HS-27A (cell line): ENCODE results near the gene ADCY5.

Experiments used
- DNase-seq: peaks from one replicate; pipeline ENCODE4 v3.0.0-alpha.2; 2012; ENCODE audit warnings: low read depth, missing footprints

ADCY5 gene

DNA sequence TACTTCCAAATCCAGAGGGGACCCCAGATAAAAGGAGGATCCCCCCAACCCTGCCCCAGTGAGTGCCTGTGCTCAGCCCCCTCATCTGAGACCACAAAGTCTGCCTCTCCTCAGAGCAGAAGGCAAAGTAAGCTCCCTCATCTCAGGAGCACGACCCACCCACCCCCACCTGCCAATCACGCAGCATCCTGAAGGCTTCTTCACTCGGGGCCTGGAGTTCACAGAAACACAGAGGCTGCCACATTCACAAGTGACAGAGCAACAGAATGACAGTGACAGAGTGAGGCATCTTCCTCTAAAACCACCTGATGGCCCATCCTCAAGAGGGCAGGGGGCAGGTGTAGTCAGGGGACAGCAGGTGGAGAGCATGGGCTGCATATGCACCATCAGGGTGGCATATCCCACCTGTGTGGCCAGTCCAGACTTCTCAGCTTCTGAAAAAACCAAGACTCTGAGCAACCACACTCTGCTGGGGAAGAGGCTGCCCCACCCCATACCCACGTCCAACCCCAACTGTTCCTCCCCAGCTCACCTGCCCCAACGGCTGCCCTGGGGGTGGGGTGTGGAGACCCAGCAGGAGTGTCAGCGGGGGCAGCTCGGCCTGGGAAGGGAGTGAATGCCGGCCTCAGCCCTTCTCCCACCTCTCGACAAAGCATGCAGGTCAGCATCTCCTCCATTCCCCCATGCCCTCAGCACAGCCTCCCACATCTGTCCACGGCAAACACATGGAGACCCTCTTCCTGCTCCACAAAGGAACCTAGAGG is 19.3 kb downstream of the ADCY5 start:
- DNase-seq: no peak

DNA sequence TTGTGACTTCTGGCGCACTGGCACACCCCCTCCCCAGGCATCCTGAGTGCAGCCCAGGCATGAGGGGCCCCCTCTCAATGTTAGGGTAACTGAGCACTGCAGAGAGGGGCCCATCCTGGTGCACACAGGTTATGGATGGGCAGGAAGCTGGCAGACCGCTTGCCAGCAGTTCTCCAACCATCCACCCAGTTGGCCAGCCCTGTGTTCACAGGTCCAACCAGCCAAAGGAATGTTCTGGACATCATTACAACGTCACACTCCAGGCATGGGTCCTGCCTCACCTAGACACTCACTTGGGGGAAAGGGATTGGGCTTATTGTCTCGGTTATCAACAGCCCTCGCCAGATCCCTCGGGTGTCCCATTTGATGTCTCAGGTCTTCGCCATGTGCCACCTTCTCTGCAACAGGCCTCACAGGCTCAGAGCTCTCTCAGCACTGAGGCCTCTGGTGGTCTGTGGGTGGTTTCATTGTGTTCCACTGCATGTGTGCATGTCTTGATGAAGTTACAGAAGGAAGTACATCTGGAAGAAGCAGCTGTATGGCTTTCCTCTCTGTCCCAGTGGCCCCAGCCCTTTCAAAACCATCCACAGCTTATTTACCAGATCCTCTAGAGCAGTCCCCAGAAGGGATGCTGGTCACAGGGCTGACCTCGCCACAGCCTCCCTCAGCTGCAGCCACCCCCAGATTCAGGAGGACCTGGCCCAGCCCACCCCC is 23.7 kb downstream of the ADCY5 start:
- DNase-seq: no peak

DNA sequence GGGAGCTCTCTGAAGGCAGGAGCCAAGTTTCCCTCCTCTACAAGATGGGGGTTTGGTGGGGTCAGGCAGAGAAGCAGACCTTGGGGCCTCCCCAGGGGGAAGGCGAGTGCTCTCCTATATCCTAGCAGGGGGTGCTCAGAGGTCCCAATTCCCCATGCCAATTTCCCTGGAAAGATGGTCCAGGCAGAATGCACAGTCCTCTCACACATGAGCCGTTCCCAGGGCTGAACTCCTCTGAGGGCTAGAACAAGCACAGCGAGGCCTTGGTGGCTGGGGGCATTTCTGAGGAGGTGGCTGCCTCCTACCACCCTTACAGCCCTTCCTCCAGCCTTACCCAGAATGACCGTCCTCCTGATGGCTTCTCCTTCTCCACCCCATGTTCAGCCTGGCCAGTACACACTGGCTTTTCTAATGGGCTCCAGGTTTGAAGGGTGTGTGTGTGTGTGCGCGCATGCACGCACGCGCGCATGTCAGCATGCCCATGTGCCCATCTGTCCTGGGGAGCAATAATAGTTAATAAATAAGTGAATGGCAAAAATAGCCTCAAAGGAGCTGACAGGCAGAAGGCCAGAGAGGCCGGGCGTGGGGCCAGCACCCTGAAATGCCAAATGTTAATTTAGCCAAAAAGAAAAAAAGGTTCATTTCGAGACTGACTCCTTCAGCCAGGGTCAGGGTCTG is 24.4 kb downstream of the ADCY5 start:
- DNase-seq: no peak

DNA sequence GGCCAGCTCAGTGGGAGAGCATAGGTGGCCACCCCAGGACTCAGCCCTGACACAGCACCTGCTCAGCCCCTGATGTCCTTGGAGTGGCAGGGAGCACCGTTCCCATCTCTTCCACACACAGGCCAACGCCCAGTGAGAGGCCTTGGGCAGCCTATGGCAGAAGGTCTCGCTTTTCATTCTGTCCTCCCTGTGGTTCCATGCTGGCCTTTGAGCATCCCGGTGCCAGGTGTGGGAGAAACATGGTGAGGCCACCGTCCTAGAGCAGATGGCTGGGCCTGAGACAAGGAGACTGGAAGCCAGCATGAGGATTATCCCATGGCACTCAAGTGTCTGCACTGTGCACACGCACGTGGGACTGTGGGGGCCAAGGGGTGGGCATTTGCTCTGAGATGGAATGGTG is 25.1 kb downstream of the ADCY5 start:
- DNase-seq: no peak

DNA sequence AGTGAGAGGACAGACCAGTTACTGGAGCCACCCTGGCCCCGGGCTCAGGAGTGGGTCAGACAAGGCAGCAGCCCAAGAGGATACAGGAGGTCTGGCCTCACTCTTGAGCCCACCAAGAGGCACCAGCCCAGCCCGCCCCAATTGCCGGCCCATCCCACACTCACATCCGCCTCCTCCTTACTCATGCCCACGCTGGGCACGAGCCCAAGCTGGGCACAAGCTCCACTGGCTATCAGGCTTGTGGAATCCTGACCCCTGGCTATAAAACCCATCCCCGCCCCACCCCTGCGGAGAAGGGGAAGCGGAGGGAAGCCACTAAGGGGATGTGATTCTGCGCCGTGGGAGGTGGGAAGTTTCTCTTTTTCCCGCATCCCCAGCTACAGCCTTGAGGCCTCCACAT is 25.9 kb downstream of the ADCY5 start:
- DNase-seq: no peak

DNA sequence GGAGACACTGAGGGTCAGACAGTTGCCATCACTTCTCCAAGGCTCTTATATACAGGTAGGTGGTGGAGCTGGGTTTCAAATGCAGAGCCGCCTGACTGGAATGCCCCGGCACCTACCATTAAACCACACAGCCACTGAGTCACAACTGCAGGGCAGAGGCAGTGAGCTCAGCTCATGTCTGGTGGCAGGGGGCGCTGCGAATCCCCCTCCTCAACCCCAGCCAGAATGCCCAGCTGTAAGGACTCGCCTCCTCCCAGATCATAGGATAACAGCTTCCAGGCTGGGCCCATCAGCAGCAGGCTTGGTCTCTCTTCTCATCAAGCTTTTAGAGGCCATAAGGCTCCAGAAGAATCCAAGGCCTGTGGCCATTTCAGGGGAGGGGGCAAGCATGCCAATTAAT is 26.4 kb downstream of the ADCY5 start:
- DNase-seq: no peak

DNA sequence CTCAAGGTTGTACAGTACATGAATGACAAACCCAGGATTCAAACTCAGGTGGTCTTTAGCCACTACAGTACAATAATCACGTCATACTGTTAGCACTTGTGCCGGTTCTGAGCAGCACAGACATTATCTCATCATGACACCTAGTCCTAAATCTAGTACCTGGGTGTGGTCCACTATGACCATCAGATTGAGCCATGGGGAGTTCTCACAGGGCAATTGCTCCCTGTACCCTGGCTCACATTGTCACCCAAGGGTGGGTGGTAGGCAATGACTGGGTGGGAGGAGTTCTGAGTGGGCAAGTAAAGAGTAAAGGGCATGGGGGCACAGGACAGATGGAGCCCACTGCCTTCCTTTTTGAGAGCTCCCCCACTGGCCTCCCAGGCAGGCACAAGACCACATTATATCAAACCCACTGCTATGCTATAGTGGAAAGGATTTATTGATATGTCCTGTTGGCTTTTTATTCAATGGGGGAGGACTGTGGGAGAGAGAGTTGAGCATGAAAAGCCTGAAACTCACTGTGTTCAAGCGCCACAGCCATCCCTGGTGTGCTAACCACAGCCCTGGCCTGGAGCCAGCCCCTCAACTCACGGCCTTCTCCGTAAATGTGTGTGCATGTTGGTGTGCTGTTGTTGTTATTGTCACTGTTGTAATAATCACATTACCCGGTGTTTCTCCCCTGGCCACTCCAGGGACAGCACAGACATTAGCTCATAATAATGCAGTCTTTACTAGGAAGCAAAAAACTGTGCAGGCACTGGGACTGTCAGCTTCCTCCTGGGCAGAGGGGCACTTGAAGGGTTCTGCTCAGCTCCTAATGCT is 27.3 kb downstream of the ADCY5 start:
- DNase-seq: no peak

DNA sequence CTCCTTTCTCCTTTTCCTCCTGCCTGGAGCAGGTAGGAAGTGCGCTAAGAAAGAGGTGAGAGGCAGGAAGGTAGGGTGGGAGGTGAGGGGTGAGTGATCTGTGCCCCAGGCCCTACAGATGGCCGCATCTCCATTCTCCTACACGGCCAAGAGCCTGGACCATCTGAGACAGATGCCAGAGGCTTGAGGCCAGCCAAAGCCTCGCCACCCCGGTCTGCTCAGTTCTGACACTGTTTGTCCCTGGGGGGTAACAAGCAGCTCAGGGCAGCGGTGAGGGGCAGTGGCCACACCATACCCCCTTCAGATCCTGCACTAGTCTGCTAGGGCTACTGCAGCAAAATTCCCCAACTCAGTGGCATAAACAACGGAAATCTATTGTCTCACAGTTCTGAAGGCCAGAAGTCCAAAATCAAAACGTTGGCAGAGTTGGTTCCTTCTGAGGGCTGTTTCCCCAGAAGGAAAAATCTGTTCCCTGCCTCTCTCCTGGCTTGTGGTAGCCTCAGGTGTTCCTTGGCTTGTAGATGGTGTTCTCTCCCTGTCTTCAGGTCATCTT is 28.4 kb downstream of the ADCY5 start:
- no peak for DNase-seq

DNA sequence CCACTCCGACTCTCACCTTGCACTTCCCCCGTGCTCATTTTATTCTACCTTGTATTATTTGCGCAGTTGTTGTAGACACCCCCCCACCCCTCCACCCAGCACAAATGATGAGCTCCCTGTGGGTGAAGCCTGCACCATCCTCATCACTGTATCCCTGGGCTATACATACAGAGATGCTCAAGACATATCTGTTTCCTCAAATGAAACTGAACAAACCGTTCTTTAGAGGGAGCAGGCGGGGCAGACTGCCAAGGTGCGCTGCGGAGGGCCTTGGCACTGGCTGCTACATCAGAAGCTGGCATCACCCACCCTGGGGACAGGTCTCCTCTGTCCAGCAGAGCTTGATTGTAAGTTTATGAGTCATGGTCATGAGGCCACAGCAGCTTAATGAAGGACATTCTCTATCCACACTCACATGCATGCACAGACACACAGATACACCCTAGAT is 29.0 kb downstream of the ADCY5 start:
- DNase-seq: no peak

DNA sequence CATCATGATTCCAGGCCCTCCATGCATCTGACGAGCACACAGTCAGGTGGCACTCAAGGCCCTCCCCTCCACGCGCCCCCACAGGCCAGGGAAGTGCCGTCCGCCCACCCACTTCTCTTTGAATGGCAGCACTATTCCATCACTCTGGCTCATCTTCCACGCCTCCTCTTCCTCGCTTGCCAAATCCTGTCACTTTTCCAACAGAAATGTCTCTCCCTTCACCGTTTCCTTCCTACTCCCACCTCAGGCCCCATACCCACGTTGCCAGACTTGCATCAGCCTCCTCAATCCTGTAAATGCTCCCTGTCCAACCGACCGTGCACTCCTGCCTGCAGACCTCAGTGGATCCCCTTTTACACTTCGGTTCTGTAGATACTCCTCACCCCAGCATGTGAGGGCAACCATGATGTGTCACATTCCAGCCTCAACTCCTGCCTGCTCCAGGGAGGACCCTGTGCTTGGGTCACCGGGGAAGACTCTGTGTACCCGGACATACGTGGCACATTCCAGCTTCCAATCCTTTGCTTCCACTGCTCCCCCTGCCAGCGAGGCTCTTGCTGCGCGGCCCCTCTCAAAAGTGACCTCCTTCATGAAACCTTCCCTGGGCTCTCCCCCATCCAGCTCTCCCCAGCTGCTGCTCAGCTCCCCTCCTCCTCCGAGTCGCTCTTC is 29.6 kb downstream of the ADCY5 start:
- no peak for DNase-seq

DNA sequence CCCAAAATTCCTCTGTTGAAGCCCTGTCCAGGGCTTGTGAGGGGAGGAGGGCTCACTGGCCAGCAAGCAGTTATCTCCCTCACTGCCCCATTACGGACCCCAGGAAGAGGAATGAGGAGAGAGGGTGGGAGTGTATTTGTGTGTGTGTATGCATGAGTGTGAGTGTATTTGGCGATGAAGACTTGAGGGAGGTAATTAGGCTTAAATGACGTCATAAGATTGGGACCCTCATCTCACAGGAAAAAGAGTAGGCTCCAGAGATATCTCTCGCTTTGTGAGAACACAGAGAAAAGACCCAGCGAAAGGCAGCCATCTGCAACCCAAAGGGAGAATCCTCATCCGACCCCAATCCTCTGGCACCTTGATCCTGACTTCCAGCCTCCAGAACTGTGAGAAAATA is 32.2 kb downstream of the ADCY5 start:
- DNase-seq: no peak

DNA sequence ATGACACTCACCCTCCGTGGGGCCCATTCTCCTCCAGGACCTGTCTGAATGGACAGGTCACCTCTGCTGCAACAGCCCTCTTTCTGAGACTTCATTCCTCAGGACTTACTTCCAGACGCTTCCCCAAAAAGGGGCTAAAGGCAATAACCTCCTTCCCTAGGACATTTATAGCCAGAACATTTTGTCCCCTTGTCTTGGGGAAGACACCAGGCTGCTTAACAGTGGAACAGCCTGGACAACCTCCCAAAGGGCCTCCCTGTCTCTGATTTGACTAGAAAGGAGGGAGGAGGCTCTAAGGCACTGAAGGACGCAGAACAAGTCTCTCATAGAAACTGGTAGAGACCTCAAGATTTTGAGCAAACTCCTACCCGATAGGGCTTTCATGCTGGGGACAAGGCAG is 32.7 kb downstream of the ADCY5 start:
- DNase-seq: no peak

DNA sequence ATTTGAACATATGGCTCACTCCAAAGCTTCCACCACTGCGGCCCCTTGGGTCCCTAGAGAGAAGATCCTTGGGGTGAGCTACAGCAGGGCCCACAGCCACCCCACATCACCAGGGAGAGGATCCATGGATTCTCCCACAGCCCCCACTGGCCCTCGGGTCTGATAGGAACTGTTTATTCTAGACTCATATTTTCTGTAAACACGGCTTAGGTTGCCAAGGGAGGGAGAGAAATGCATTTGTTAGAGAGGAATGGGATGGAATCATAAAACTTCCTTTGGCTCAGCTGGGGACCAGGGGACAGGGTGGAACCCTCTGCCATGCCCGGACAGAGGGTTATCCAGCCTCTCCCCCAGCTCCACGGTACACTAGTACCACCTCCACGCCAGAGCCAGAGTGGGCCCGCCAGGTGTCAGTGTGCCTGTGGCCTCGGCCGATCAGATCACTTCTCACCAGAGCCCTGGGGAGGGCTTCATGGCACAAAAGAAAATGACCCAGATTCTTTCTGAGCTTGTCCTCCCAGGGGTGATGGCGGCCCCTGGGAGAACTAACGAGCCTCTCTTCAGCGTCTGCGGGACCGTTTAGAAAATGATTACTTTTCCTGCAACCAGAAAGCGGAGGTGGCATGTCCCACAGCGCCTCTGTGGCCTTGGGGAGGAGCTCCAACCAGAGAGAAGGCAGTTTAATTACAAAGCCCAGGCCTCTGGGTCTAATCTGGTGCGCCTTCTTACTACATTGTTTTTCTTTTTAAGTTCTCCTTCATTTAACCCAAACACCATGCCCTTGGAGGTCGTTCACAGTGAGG is 33.7 kb downstream of the ADCY5 start:
- DNase-seq: no peak

DNA sequence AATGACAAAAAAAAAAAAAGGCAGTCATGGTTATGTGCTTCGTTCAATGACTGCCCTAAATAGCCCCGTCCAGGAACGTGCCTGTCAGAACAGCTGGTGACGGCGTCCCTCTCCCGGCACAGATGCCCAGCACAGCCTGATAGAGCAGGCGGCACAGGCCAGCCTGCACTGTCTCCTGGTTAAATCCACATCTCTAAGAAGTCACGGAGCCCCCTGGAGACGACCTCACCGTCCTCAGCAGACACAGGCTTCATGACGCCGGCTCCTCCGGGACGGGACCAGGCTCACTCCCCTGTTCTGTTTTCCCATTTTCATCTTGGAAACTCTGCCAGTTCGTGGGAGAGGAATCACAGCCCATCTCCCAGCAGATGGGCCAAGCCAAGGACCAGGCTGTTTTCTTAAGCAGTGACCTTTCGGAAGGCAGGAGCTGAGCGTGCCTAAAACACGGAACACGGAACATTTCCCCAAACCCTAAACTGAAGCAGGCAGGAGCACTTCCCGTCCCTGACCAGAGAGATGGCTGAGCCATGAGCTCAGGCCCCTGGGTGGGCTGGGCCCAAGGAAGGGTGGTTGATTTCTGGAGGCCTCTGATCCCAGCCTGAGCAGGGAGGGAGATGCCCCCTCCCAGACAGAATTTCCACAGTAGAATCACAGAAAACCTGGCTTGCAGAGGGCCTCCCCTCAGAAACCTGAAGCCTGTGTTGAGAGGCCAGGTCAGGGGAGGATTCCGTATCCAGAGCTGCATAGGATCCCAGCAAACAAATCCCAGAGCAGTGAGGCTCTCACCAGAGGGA is 35.9 kb downstream of the ADCY5 start:
- no peak for DNase-seq

DNA sequence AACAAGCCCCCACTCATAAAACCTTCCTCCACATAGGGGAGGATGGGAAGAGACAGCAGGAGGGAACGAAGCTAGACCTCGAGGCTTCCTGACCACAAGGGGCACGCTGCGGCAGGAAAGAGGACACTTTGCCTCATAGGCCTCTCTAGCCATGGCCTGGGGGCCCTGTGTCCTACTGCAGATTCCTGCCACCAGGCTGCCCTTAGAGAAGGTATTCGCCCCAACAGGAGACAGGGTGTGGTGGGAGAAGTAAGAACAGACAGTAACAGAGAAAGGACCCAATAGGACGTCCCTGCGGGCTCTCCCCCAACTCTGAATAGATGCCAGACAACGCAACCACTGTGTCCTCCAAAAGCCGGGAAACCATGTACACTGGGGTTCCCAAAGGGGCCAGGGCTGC is 36.8 kb downstream of the ADCY5 start:
- DNase-seq: no peak

DNA sequence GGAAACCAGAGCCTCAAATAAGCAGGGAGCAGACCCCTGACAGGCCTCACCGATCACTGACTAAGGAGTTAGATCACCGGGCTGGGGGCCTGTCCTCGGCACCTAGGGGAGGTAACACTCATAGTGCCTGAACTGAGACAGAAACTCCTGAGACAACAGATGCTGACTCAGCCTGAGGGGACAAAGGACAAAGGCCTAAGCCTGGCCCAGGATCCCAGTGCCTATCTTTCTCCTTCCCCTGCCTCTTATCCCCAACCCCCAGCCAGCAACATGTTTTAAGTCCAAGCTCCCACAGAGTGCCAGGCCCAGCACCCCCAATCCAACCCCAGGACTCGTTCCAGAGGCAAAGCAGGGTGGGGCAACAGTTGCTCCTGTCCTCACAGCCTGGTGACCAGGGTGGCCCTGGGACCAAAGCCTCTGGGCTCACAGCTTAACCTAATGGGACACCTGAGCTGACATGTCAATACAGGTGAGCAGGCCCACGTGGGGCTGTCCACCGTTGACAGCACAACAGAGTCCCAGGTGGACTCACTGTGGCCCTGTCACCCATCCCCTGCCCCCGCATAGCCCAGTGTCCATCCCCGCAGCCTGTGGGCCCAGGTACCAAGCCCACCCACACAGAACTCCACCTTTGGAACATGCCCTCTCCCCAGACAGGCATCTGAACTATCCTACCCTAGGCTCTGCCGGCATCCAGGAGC is 37.4 kb downstream of the ADCY5 start:
- DNase-seq: no peak

DNA sequence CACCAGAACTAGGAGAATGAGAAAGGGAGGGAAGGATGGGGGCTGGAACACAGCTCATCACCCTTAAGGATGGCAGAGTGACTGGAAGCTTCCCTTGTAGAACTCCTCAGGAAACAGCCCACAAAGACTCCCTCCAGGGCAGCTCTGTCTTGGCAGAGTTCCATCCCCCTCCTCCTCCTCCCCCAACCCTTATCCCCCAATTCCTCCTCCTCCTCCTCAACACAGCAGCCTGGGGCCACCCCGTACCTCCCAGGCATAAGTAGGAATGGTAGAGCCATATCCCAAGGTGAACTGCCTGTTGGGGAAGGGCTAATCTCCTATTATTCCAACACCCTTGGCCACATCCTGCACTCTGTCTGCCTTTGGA is 38.8 kb downstream of the ADCY5 start:
- no peak for DNase-seq

DNA sequence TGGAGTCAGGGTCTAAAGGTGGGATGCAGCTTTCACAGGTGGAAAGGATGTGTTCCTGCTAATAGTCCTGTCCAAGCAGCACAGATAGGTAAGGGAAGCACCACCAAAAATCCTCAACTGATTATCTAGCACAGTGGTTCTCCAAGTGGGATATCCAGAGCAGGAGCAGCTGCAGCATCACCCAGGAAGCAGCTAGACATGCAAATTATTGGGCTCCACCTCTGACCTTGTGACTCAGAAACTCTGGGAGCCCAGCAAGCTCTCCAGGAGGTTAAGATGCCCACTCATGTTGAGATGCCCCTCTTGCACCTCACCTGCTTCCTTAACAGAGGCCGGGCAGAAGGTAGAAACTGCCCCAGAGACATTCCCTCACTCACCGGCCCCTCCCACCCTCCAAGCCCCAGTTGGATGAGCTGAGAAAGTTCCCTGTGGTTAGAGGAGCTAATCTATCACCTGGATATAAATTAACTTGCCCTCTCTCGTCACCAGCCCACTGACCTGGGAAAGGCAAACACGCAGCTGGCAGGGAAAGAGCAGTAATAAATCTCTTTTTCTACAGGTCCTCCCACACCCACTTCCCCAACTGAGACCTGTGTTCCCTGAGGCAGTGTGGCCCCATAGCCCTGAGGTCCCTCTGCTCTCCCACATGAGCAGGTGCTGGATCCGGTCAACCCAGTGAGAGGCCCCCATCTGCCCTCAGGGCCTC is 39.3 kb downstream of the ADCY5 start:
- no peak for DNase-seq

DNA sequence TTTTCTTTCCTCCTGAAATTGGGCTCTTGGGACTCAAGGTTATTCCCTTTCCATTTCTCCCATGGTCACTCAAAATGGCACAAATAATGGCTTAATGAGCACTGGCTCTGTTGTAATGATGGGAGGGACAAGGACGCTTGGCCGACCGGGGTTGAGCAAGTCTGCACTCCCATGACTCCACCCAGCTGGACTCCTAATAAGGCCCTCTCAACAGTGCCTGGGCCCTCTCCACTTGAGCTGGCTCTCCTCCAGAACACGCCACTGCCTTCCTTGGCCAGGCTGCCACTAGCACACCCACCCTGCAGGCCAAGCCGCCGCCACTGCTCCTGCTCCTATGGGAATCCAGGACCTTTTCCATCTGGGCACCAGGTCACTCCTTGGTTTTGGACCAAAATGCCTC is 42.3 kb downstream of the ADCY5 start:
- DNase-seq: no peak
